IMR-90 (cell line): ENCODE measurements around the gene CPEB2. TPM values are rescaled to one million over a fixed set of nuclear protein-coding genes. Genes with fewer than 3 reads are reported as not detected.

Experiments used
- ATAC-seq: fragments of 200-7000 bp; cut with Tn5 transposase; 2 replicates; pipeline ENCODE4 v1.9.1; 2020; ENCODE audit warnings: low read depth, mild to moderate bottlenecking, moderate library complexity
- BruUV-seq: library from RNA; stranded (reverse); fragments of 400-500 nt; replicated peaks from 2 replicates; lab custom pipeline; 2021; lab: Mats Ljungman, UMichigan
- CTCF ChIA-PET: fragments of 300-600 bp; formaldehyde crosslinking; extraction: SDS; loops from one replicate; lab custom pipeline; 2021; ENCODE audit warnings: antibody characterized with exemption; lab: Yijun Ruan, JAX
- POLR2A ChIA-PET: fragments of 300-600 bp; sonication (Branson Sonifier 250); formaldehyde crosslinking; loops from one replicate; lab custom pipeline; 2022; ENCODE audit warnings: antibody characterized with exemption; ENCODE audit not compliant: unreplicated experiment; lab: Charles Lee
- DNase-seq: peaks from one replicate; pipeline ENCODE4 v3.0.0; 2013
- H2AFZ ChIP-seq: replicated peaks from 2 replicates; pipeline ENCODE3; 2013; ENCODE audit warnings: low read length, mild to moderate bottlenecking; ENCODE audit not compliant: poor library complexity
- H2AK5ac ChIP-seq: 2 replicates; pipeline ENCODE4 v1.6.1; 2013; ENCODE audit warnings: low read depth, low read length, inconsistent platforms
- H2AK9ac ChIP-seq: replicated peaks from 2 replicates; pipeline ENCODE3; 2013; ENCODE audit warnings: mild to moderate bottlenecking, low read depth, low read length, moderate library complexity; ENCODE audit not compliant: poor library complexity
- H2BK120ac ChIP-seq: 2 replicates; pipeline ENCODE4 v1.6.1; 2013; ENCODE audit warnings: low read depth, low read length, inconsistent platforms
- H2BK15ac ChIP-seq: 3 replicates; pipeline ENCODE4 v1.6.1; 2013; ENCODE audit warnings: low read depth, low read length, inconsistent platforms
- H2BK20ac ChIP-seq: 2 replicates; pipeline ENCODE4 v1.6.1; 2013; ENCODE audit warnings: low read depth, mild to moderate bottlenecking, inconsistent platforms, low read length, moderate library complexity
- H2BK5ac ChIP-seq: 2 replicates; pipeline ENCODE4 v1.6.1; 2013; ENCODE audit warnings: mild to moderate bottlenecking, low read depth, low read length, inconsistent platforms; ENCODE audit not compliant: poor library complexity, severe bottlenecking
- H3K14ac ChIP-seq: replicated peaks from 2 replicates; pipeline ENCODE4 v1.6.1; 2013; ENCODE audit warnings: low read depth, low read length, inconsistent platforms
- H3K18ac ChIP-seq: 2 replicates; pipeline ENCODE4 v1.6.1; 2013; ENCODE audit warnings: low read depth, low read length, control low read depth
- H3K23ac ChIP-seq: 2 replicates; pipeline ENCODE4 v1.6.1; 2013; ENCODE audit warnings: low read depth, low read length, inconsistent platforms
- H3K27ac ChIP-seq: 2 replicates; pipeline ENCODE4 v1.5.1; 2013; ENCODE audit warnings: mild to moderate bottlenecking, control low read depth, low read length; ENCODE audit not compliant: insufficient read depth
- H3K27me3 ChIP-seq: 2 replicates; pipeline ENCODE4 v1.6.1; 2013; ENCODE audit warnings: low read length; ENCODE audit not compliant: control insufficient read depth, insufficient read depth
- H3K36me3 ChIP-seq: 2 replicates; pipeline ENCODE4 v1.6.1; 2013; ENCODE audit warnings: low read length, mixed read lengths; ENCODE audit not compliant: control insufficient read depth, insufficient read depth
- H3K4ac ChIP-seq: 2 replicates; pipeline ENCODE4 v1.6.1; 2013; ENCODE audit warnings: low read depth, low read length, inconsistent platforms
- H3K4me1 ChIP-seq: 2 replicates; pipeline ENCODE4 v1.6.1; 2013; ENCODE audit warnings: low read length, mixed read lengths; ENCODE audit not compliant: control insufficient read depth, insufficient read depth
- H3K4me2 ChIP-seq: 2 replicates; pipeline ENCODE4 v1.6.1; 2013; ENCODE audit warnings: low read depth, mild to moderate bottlenecking, control low read depth, low read length, moderate library complexity
- H3K4me3 ChIP-seq: 2 replicates; pipeline ENCODE4 v1.5.1; 2013; ENCODE audit warnings: low read depth, mild to moderate bottlenecking, control low read depth, low read length, moderate library complexity; ENCODE audit not compliant: insufficient read depth
- H3K56ac ChIP-seq: 2 replicates; pipeline ENCODE4 v1.6.1; 2013; ENCODE audit warnings: low read length, inconsistent platforms; ENCODE audit not compliant: insufficient read depth; ENCODE audit errors: extremely low read depth
- H3K79me1 ChIP-seq, 2 experiments: 2 replicates each; pipeline ENCODE4 v1.6.1; 2013; ENCODE audit warnings: low read length in 2 of 2, inconsistent platforms in 1 of 2, low read depth in 1 of 2
- H3K9ac ChIP-seq: 2 replicates; pipeline ENCODE4 v1.6.1; 2013; ENCODE audit warnings: low read depth, low read length, control low read depth
- H3K9me1 ChIP-seq: 2 replicates; pipeline ENCODE4 v1.6.1; 2013; ENCODE audit warnings: low read length, inconsistent platforms; ENCODE audit not compliant: insufficient read depth
- H3K9me3 ChIP-seq: 2 replicates; pipeline ENCODE4 v1.6.1; 2013; ENCODE audit warnings: low read length; ENCODE audit not compliant: control insufficient read depth, insufficient read depth
- H4K20me1 ChIP-seq: 2 replicates; pipeline ENCODE4 v1.6.1; 2013; ENCODE audit warnings: low read length, inconsistent platforms; ENCODE audit not compliant: insufficient read depth
- H4K5ac ChIP-seq: 2 replicates; pipeline ENCODE4 v1.6.1; 2013; ENCODE audit warnings: mild to moderate bottlenecking, low read depth, low read length, control low read depth
- H4K8ac ChIP-seq, 2 experiments: 2 replicates each; pipeline ENCODE4 v1.6.1; 2013; ENCODE audit warnings: low read depth in 2 of 2, low read length in 2 of 2, control low read depth in 1 of 2, inconsistent platforms in 1 of 2
- H4K91ac ChIP-seq: 2 replicates; pipeline ENCODE4 v1.6.1; 2013; ENCODE audit warnings: low read depth, low read length, inconsistent platforms; ENCODE audit not compliant: insufficient read depth
- BHLHE40 ChIP-seq: fragments of 150-350 bp; IDR thresholded peaks from 2 replicates; pipeline ENCODE4 v1.6.1; 2016; ENCODE audit warnings: mild to moderate bottlenecking, low read depth, low read length
- CEBPB ChIP-seq: IDR thresholded peaks from 2 replicates; pipeline ENCODE4 v1.6.1; 2012; ENCODE audit warnings: low read depth, low read length, improper control_type of control experiment
- CHD1 ChIP-seq: IDR thresholded peaks from 2 replicates; pipeline ENCODE4 v1.6.1; 2012; ENCODE audit warnings: low read depth, low read length, improper control_type of control experiment
- CTCF ChIP-seq: conservative IDR thresholded peaks from 2 replicates; pipeline ENCODE4 v1.5.1; 2012; ENCODE audit warnings: mild to moderate bottlenecking, low read depth, low read length, improper control_type of control experiment
- FOS ChIP-seq: fragments of 150-350 bp; IDR thresholded peaks from 2 replicates; pipeline ENCODE4 v1.6.1; 2016; ENCODE audit warnings: low read depth, low read length
- MAFK ChIP-seq: IDR thresholded peaks from 2 replicates; pipeline ENCODE4 v1.6.1; 2012; ENCODE audit warnings: low read depth, low read length, improper control_type of control experiment
- MAZ ChIP-seq: IDR thresholded peaks from 2 replicates; pipeline ENCODE4 v1.6.1; 2012; ENCODE audit warnings: low read depth, mild to moderate bottlenecking, low read length, improper control_type of control experiment, moderate library complexity, borderline replicate concordance
- MXI1 ChIP-seq: IDR thresholded peaks from 2 replicates; pipeline ENCODE4 v1.6.1; 2012; ENCODE audit warnings: low read depth, mild to moderate bottlenecking, low read length, moderate library complexity, borderline replicate concordance
- NFE2L2 ChIP-seq: fragments of 150-350 bp; IDR thresholded peaks from 2 replicates; pipeline ENCODE4 v1.6.1; 2016; ENCODE audit warnings: low read depth, mild to moderate bottlenecking, low read length
- POLR2A ChIP-seq: IDR thresholded peaks from 2 replicates; pipeline ENCODE4 v1.6.1; 2012; ENCODE audit warnings: mild to moderate bottlenecking, low read depth, low read length
- RCOR1 ChIP-seq: IDR thresholded peaks from 2 replicates; pipeline ENCODE4 v1.6.1; 2012; ENCODE audit warnings: mild to moderate bottlenecking, low read length, improper control_type of control experiment; ENCODE audit not compliant: insufficient replicate concordance
- RFX5 ChIP-seq: IDR thresholded peaks from 2 replicates; pipeline ENCODE4 v1.8.0; 2012; ENCODE audit warnings: low read depth, mild to moderate bottlenecking, low read length, moderate library complexity
- SMC3 ChIP-seq: fragments of 150-350 bp; IDR thresholded peaks from 2 replicates; pipeline ENCODE4 v1.6.1; 2016; ENCODE audit warnings: low read depth, mild to moderate bottlenecking, antibody characterized with exemption, low read length, moderate library complexity
- USF2 ChIP-seq: fragments of 150-350 bp; IDR thresholded peaks from 2 replicates; pipeline ENCODE4 v1.6.1; 2017; ENCODE audit warnings: mild to moderate bottlenecking, antibody characterized with exemption, low read length, low read depth
- WGBS, 2 experiments: methylation state at CpG; one replicate each; pipeline versions ENCODE4 v1.1.5 to v1.1.7; 2013; ENCODE audit warnings: missing lambda C conversion rate in 2 of 2; ENCODE audit not compliant: insufficient read length in 1 of 2; ENCODE audit errors: extremely low coverage in 2 of 2; 5-methylcytosine and 5-hydroxymethylcytosine counted together
- dilution Hi-C: fragments of 300-500 bp; cut with HindIII; formaldehyde crosslinking; loops from one replicate; pipeline ENCODE4 v1.14.3; 2018; ENCODE audit warnings: low sequenced_read_pairs; ENCODE audit not compliant: unreplicated experiment
- in situ Hi-C: fragments of 300-500 bp; cut with MboI; formaldehyde crosslinking; loops from 3 replicates; pipeline ENCODE4 v1.14.3; 2019; ENCODE audit warnings: low sequenced_read_pairs, inconsistent platforms, mixed read lengths
- intact Hi-C: fragments of 100-400 bp; cut with micrococcal nuclease; formaldehyde crosslinking; loops from 2 replicates; pipeline ENCODE4 v1.10.0; 2022
- polyA plus RNA-seq, 3 experiments: library from polyadenylated mRNA; depleted of rRNA; stranded (reverse); fragments of >200 nt; gene quantifications; 2 replicates each; pipeline ENCODE4 v1.2.3, GENCODE V29; 2012; ENCODE audit warnings: low replicate concordance in 1 of 3
- total RNA-seq: library from RNA; depleted of rRNA; stranded (reverse); fragments of >200 nt; gene quantifications from 2 replicates; pipeline ENCODE4 v1.2.3, GENCODE V29; 2012

The CPEB2 gene
- total and polyA plus RNA-seq, 2 of the 4 experiments (the other 2 are of a cell fraction) = 10.6 to 12.0 TPM

- dilution Hi-C loops = no loop called here
- Histone ChIP-seq H2BK5ac (no peak overlapping the region), H3K27me3 (no peaks in the 10 kb centered on the region), H2AK5ac (no peak overlapping the region), H3K36me3 (no peaks in the 10 kb centered on the region), H3K4me1 (no peaks in the 10 kb centered on the region), H3K18ac (no peak overlapping the region), H3K4ac (no peak overlapping the region), H2BK20ac (no peak overlapping the region), H3K56ac (no peak overlapping the region), H3K4me3 (no peak overlapping the region), H4K5ac (no peak overlapping the region), H3K27ac (no peak overlapping the region), H2BK15ac (no peak overlapping the region), H3K4me2 (no peak overlapping the region), H2BK120ac (no peak overlapping the region), H3K9ac (no peak overlapping the region), H3K14ac (no peak overlapping the region), H3K9me3 (no peaks in the 10 kb centered on the region), H3K79me1 (no peaks in the 10 kb centered on the region), H2AFZ (no peak overlapping the region), H3K9me1 (no peaks in the 10 kb centered on the region), H2AK9ac (no peak overlapping the region), H3K23ac (no peak overlapping the region), H4K8ac (no peak overlapping the region), H4K91ac (no peak overlapping the region), H4K20me1 (no peaks in the 10 kb centered on the region)
- no peak for ATAC-seq
- in situ Hi-C loops = no loop called here
- WGBS, 2 experiments = 57% methylated on average over 1 of the region's 1 CpG; no CpG with 5 or more reads in 1 of the 2 experiments
- TF ChIP-seq POLR2A (no peak), NFE2L2 (no peak), SMC3 (no peak), RCOR1 (no peak), USF2 (no peak), CEBPB (no peak), MXI1 (no peak), MAFK (no peak), FOS (no peak), CTCF (no peak), MAZ (no peak), CHD1 (no peak), BHLHE40 (no peak), RFX5 (no peak)
- DNase-seq = no peak
- ChIA-PET POLR2A (no interaction called here), CTCF (no interaction called here)
- intact Hi-C loops = no loop called here
- BruUV-seq = no TSS peak
Observed at GRCh38 chr4:14965071-14965470, 37.2 kb upstream of the CPEB2 start.
